ENCODE measurements around the gene BAIAP2L2. TPM values are rescaled to one million over a fixed set of nuclear protein-coding genes. Genes with fewer than 3 reads are reported as not detected.

BAIAP2L2 gene
- total and polyA plus RNA-seq, 2 experiments from 2014 or later, result 3.9 to 5.6 TPM

- no peak for TF ChIP-seq ZNF462 (CRISPR knock-in tag; IDR thresholded peaks at IDR 0.05)
- TF ChIP-seq STAT1 (IDR thresholded peaks at IDR 0.05; ENCODE audit: unreplicated experiment), result no peak
- no peak for TF ChIP-seq CREB1 (CRISPR knock-in tag; IDR thresholded peaks at IDR 0.05; ENCODE audit: low read depth)
- TF ChIP-seq ZNF114 (CRISPR knock-in tag; IDR thresholded peaks at IDR 0.05), result no peak
- no peak for TF ChIP-seq ZNF331 (CRISPR knock-in tag; IDR thresholded peaks at IDR 0.05; ENCODE audit: low read depth)
- no peak for TF ChIP-seq POLR2AphosphoS5 (IDR thresholded peaks at IDR 0.05; ENCODE audit: low read depth)
These were observed 13.4 kb downstream of the BAIAP2L2 start (continued) for GRCh38 chr22:38097058-38097457.

- H3K4me3 ChIP-seq, result peak overlapping the region; percentile 58
- H3K9me2 ChIP-seq (ENCODE audit: insufficient read depth), result no peaks in the 10 kb centered on the region
- peak overlapping the region; percentile 87 for H2AFZ ChIP-seq
- H4K20me1 ChIP-seq (replicated peaks; ENCODE audit: insufficient read depth), result no peaks in the 10 kb centered on the region
- DNase-seq (ENCODE audit: low spot score) (no peak), ATAC-seq (peak; percentile 43)
- no peaks in the 10 kb centered on the region for H3K36me3 ChIP-seq (ENCODE audit: insufficient read depth)
- Mint-ChIP-seq H3K9me3 (no peaks in the 10 kb centered on the region), H3K36me3 (ENCODE audit: low read depth) (peaks cover 2% of the 10 kb centered on the region; the same call in 2 of the 3 replicates), H3K4me3 (peak overlapping the region; percentile 47; the same call in 2 of the 3 replicates), H3K27ac (no peak overlapping the region), H3K4me1 (peaks cover 9% of the 10 kb centered on the region; the same call in 2 of the 3 replicates), H3K27me3 (ENCODE audit: insufficient read depth, low read depth, poor library complexity) (peaks cover 14% of the 10 kb centered on the region)
- H3K4me1 ChIP-seq (ENCODE audit: insufficient read depth), result peaks cover 11% of the 10 kb centered on the region; the same call in 1 of the 2 replicates
- no peak overlapping the region for H3K27ac ChIP-seq (ENCODE audit: low read depth)
- peaks cover 7% of the 10 kb centered on the region for H3K27me3 ChIP-seq (ENCODE audit: insufficient read depth)
- H3F3A ChIP-seq (replicated peaks; ENCODE audit: low read depth), result 0 out of 2 replicates have a peak, but pooled peaks cover 5% of the 10 kb centered on the region
- H3K4me2 ChIP-seq, result peak overlapping the region; percentile 83
- H3K79me2 ChIP-seq (replicated peaks; ENCODE audit: insufficient read depth), result no peaks in the 10 kb centered on the region; the same call in 1 of the 2 replicates
- TF ChIP-seq ZNF331 (CRISPR knock-in tag; IDR thresholded peaks at IDR 0.05; ENCODE audit: low read depth) (no peak), ZNF114 (CRISPR knock-in tag; IDR thresholded peaks at IDR 0.05) (no peak), CREB1 (CRISPR knock-in tag; IDR thresholded peaks at IDR 0.05; ENCODE audit: low read depth) (no peak), NANOG (IDR thresholded peaks at IDR 0.05; ENCODE audit: borderline replicate concordance) (no peak), EZH2 (IDR thresholded peaks at IDR 0.05; ENCODE audit: low read depth, unreplicated experiment) (no peak), EZH2phosphoT487 (IDR thresholded peaks at IDR 0.05; ENCODE audit: unreplicated experiment) (no peak), JUNB (IDR thresholded peaks at IDR 0.05; ENCODE audit: unreplicated experiment) (no peak), ZNF462 (CRISPR knock-in tag; IDR thresholded peaks at IDR 0.05) (no peak), STAT1 (IDR thresholded peaks at IDR 0.05; ENCODE audit: unreplicated experiment) (no peak), POLR2AphosphoS5 (IDR thresholded peaks at IDR 0.05; ENCODE audit: low read depth) (no peak)
These were observed 21.0 kb downstream of the BAIAP2L2 start for GRCh38 chr22:38089474-38089851.
